KMS-11 (cell line): ENCODE results near the gene KIF16B.

Source experiments
- H2AFZ ChIP-seq: fragments of 200-600 bp; sonication (generic); 2 replicates; pipeline ENCODE4 v1.6.1; 2016; ENCODE audit warnings: antibody characterized with exemption, mixed run types, low read depth
- H3K27ac ChIP-seq: fragments of 200-600 bp; sonication (generic); 2 replicates; pipeline ENCODE4 v1.6.1; 2016; ENCODE audit warnings: mild to moderate bottlenecking, mixed run types
- H3K27me3 ChIP-seq: fragments of 200-600 bp; sonication (generic); 2 replicates; pipeline ENCODE4 v1.6.1; 2017; ENCODE audit warnings: mild to moderate bottlenecking, low read depth, mixed run types, moderate library complexity; ENCODE audit not compliant: insufficient read depth
- H3K36me3 ChIP-seq: fragments of 200-600 bp; sonication (generic); 2 replicates; pipeline ENCODE4 v1.6.1; 2017; ENCODE audit warnings: mild to moderate bottlenecking, mixed run types; ENCODE audit not compliant: insufficient read depth
- H3K4me1 ChIP-seq: fragments of 200-600 bp; sonication (generic); 2 replicates; pipeline ENCODE4 v1.6.1; 2016; ENCODE audit warnings: mild to moderate bottlenecking, low read depth, mixed run types; ENCODE audit not compliant: poor library complexity, severe bottlenecking
- H3K4me2 ChIP-seq: fragments of 200-600 bp; sonication (generic); 2 replicates; pipeline ENCODE4 v1.7.0; 2016; ENCODE audit warnings: mild to moderate bottlenecking, mixed run types
- H3K4me3 ChIP-seq: fragments of 200-600 bp; sonication (generic); IDR thresholded peaks from 2 replicates; pipeline ENCODE4 v1.6.1; 2017; ENCODE audit warnings: low read depth, low read length, mixed read lengths; ENCODE audit not compliant: insufficient read depth
- H3K79me2 ChIP-seq: fragments of 200-600 bp; sonication (generic); 2 replicates; pipeline ENCODE4 v1.6.1; 2016; ENCODE audit warnings: low read depth, mixed run types; ENCODE audit not compliant: insufficient read depth
- H3K9ac ChIP-seq: fragments of 200-600 bp; sonication (generic); 2 replicates; pipeline ENCODE4 v1.6.1; 2016; ENCODE audit warnings: mild to moderate bottlenecking, mixed run types
- H4K20me1 ChIP-seq: fragments of 200-600 bp; sonication (generic); 2 replicates; pipeline ENCODE4 v1.6.1; 2016; ENCODE audit warnings: mild to moderate bottlenecking, mixed run types; ENCODE audit not compliant: insufficient read depth
- CTCF ChIP-seq: fragments of 200-600 bp; sonication (generic); conservative IDR thresholded peaks from 2 replicates; pipeline ENCODE4 v1.6.1; 2017; ENCODE audit warnings: low read depth, mild to moderate bottlenecking, antibody characterized with exemption, low read length, moderate library complexity, mixed read lengths

KIF16B gene

DNA sequence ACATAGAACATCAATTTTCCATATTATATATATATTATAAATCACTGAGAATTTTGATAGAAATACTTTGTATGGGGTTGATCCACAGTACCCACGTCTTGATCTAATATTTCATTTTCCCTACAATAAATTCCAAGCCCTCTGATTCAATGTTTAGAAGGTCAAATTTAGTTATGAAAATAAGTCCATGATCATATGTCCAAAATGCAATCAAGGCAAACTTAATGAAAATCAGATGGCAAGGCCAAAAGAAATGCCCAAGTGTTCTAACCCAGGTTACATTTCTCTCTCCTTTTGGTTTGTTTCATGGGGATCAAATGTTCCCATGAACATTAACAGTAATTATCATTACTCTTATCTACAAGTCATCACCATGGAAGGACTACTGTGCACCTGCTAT is 203.8 kb downstream of the KIF16B start:
- H3K36me3 ChIP-seq: no peaks in the 10 kb centered on the region
- no peak overlapping the region for H3K27ac ChIP-seq
- no peak overlapping the region for H3K4me3 ChIP-seq

DNA sequence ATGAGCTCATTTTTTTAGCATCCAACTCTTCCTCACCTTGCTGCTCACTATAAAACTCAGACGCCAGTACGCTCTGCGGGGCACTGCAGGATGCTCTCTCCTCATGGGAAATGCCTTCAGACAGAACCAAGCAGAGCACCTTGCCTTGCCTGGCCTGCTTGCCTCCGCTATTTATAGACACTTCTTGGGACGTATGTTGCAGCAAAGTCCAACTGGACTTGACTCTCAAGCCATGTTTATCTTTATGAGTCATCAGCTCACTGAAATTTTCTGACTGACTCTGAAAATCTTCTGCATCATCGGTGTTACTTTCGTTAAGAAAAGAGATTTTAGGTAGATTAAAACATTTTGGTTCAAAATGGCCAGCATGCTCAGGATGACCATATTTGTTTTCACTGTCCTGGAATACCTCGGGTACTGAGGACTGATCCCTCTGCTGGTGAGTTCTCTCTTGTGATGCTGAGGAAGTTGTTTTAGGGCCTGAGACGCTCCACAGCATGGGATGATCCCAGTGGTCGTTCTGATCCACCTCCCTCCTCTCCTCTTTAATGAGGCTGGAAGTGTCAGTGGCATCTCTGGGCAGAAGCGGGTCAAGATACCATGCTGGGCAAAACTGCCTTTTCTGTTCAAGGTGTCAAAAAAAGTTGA is 204.5 kb downstream of the KIF16B start:
- Histone ChIP-seq H3K27ac (no peak overlapping the region), H3K4me1 (no peaks in the 10 kb centered on the region), H3K4me3 (no peak overlapping the region), H3K36me3 (no peaks in the 10 kb centered on the region), H3K9ac (no peak overlapping the region), H3K27me3 (no peaks in the 10 kb centered on the region), H2AFZ (no peak overlapping the region), H3K4me2 (no peak overlapping the region), H4K20me1 (no peaks in the 10 kb centered on the region), H3K79me2 (no peaks in the 10 kb centered on the region)
- TF ChIP-seq CTCF: no peak

More for the DNA sequence above, 203.8 kb downstream of the KIF16B start:
- Histone ChIP-seq H3K9ac (no peak overlapping the region), H4K20me1 (no peaks in the 10 kb centered on the region), H3K4me2 (no peak overlapping the region), H3K79me2 (no peaks in the 10 kb centered on the region), H3K4me1 (no peaks in the 10 kb centered on the region), H2AFZ (no peak overlapping the region), H3K27me3 (no peaks in the 10 kb centered on the region)
- TF ChIP-seq CTCF: no peak

GRCh38 chr20:16367948-16368560 is 205.2 kb downstream of the KIF16B start:
- TF ChIP-seq CTCF: no peak
- H4K20me1 ChIP-seq: no peaks in the 10 kb centered on the region
- no peaks in the 10 kb centered on the region for H3K36me3 ChIP-seq
- H3K4me2 ChIP-seq: no peak overlapping the region
- no peak overlapping the region for H3K4me3 ChIP-seq
- no peak overlapping the region for H3K27ac ChIP-seq
- H3K27me3 ChIP-seq: no peaks in the 10 kb centered on the region
- no peak overlapping the region for H3K9ac ChIP-seq
- H2AFZ ChIP-seq: no peak overlapping the region
- no peaks in the 10 kb centered on the region for H3K79me2 ChIP-seq
- H3K4me1 ChIP-seq: no peaks in the 10 kb centered on the region

DNA sequence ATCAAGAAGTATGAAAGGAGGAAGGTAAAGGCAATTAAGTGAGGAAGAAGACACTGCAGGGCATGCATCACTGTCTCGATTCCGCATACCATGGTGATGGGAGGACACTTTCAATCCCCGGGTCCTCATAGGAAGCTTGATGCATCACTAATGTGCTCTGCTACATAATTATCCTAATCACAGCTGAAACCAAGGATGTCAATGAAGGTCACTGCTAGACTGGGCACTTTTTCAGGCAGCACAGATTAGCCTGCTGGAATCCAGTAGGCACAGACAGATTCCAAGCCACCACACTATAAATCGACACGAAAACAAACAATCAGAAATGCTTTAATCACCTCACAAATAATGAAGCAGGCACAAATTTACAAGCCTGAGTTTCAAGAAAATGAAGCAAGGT is 206.7 kb downstream of the KIF16B start:
- no peak for TF ChIP-seq CTCF
- no peaks in the 10 kb centered on the region for H3K36me3 ChIP-seq
- no peaks in the 10 kb centered on the region for H3K4me1 ChIP-seq
- no peaks in the 10 kb centered on the region for H3K79me2 ChIP-seq
- no peak overlapping the region for H3K9ac ChIP-seq
- no peak overlapping the region for H3K4me2 ChIP-seq
- no peak overlapping the region for H2AFZ ChIP-seq
- no peak overlapping the region for H3K4me3 ChIP-seq
- H3K27me3 ChIP-seq: no peaks in the 10 kb centered on the region
- no peaks in the 10 kb centered on the region for H4K20me1 ChIP-seq
- H3K27ac ChIP-seq: no peak overlapping the region
